HG02970 (cell line): ENCODE data around the gene HSD17B8.

Experiments used
- ATAC-seq: cut with Tn5 transposase; IDR thresholded peaks from one replicate; pipeline ENCODE4 v1.9.1; 2021; ENCODE audit warnings: mild to moderate bottlenecking, moderate library complexity, moderate number of reproducible peaks; ENCODE audit not compliant: unreplicated experiment, low FRiP score

Gene HSD17B8

DNA sequence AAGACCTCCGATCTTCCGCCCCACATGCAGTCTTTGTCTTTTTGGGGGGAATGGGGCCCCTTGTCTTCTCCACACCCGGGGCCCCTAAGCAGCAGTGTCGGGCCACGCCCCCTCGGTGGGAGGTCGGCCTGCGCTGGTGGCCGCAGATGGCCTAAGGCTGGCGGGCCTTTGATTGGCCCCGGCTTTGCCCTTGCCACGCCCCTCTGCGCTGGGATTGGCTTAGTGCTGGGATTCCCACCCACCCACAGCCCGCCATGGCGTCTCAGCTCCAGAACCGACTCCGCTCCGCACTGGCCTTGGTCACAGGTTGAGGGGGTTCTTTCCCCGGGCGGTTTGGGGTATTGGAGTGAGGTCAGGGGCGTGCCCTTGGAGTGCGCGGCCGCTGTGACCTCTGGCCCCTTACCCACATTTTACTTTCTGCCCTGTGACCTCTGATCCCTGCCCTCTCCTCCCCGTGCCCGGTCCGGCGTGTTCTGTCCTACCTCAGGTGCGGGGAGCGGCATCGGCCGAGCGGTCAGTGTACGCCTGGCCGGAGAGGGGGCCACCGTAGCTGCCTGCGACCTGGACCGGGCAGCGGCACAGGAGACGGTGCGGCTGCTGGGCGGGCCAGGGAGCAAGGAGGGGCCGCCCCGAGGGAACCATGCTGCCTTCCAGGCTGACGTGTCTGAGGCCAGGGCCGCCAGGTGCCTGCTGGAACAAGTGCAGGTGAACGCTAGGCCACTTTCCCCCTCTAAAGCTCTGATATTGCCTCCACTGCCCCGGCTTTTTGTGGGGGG, at the start of gene HSD17B8:
HSD17B8 (plus strand) TSS at position 241 of the 776 bp plus-strand sequence; CDS start at position 255, 14 bp downstream.
- no peak for ATAC-seq

DNA sequence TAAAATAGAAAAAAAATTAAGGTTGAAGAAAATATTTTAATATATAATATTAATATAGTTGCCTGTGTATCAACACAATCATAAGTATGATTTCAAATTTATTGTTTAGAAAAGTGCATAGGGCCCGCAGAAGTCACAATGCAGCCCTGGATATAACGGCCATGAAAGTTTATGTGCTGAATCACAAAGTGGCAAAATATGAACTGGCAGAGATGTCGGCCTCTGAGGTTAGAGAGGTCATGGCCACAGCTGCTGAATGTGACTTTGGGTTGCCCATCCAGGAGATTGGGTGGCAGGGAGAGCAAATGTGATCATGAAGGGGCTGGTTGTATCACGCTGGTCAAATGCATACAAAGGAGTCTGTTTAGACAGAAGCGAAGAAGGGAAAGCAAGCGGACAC, 47.9 kb upstream of the HSD17B8 start:
- ATAC-seq, result no peak

DNA sequence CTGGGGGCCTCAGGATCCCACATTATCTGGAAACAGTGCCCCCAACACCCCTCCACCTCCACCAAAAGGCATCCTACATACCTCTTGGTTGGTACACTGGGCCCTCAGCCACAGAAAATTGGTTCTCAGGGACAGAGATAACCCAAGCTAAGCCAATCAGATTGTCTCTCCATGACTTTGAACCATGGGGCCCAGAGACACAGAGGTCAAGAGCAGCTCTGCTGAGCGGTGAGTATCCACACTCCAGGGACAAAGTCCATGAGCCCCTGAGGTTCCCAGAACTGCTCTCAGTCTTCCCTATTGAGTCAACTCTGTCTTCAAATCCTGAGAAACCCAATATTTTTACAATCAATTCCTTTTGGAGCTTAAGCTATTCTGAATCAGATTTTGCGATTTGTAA, 47.5 kb upstream of the HSD17B8 start:
- no peak for ATAC-seq

DNA sequence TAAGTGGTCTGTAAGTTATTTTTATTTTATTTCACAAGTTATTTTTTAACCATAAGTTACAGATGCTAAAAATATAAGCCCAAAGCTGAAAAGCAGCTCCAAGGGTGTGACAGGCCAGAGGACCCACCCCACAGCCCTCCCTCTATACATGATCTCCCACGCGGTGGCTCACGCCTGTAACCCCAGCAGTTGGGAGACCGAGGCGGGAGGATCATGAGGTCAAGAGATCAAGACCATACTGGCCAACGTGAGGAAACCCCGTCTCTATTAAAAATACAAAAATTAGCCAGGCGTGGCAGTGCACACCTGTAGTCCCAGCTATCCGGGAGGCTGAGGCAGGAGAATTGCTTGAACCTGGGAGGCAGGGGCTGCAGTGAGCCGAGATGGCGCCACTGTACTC, 44.4 kb upstream of the HSD17B8 start:
- ATAC-seq, result no peak

DNA sequence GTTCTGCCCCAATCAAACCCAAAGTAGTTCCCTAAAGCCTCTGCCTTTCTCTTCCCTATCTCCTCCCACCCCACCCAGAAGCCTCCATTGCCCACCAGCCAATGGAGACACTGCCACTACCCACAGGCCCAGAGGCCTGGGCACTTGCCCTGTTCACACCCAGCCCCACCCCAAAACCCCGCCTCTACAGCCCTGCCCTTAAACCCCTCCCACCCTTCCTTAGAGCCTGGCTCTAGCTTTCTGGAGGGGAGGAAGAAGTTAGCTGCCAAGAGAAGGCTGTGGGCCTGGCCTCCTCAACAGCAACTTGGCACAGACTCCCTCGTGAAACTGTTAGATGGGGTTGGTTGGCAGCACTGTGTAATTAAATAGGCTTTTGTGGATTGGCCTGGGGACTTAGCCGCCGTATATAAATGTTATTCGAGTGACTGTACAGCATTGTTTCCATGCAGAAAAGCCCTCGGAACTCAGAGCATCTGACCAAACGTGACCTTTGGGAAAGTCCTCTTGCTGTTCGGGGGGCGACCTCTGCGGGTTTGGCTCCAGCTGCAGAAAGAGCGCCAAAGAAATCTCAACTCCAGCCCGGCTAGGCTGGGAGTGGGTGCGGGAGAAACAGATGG, 43.6 kb upstream of the HSD17B8 start:
- ATAC-seq, result no peak

DNA sequence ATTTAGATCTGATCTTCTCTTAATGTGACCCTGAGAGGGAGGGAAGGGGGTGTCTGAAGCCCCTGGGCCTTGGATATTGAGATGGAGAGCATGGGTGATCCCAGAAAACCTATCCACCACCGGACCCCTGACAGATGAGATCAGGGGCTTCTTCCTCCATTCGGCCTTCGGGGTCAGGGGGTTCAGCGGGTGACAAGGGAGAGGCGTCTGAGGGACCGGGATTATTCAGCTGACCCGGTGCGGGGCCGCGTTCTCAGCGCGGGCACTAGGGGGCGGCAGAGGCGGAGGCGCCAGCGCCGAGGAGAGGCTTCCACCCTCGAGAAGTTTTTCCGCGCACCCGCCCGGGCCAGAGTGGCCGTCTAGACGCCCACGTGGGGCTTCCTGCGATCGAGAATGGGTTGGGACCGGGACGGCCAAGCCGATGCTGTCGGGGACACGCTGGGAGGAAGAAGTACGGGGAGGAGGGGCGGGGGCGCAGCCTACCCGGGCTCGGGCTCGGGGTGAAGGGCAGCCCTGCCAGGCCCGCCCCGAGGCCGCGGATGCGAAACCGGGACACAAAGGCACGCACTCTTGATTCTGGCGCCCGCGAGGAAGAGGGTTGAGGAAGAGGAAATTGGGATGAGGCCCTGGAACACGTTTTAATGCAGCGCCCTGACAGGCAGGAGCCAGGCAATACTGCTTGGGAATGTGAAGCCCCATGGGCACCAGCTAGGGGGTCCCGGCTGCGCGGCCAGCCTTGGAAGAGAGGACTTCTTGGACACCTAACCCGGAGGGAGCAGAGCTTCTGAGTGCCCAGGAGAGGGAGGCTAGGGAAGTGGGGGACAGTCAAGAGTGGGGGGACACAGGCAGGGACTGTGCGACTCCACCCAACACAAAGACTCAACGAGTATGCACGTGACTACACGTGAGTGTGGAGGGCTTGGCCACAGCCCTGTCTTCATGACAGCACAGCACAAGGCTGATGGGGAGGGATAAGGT, 42.8 kb upstream of the HSD17B8 start:
- ATAC-seq, result no peak

DNA sequence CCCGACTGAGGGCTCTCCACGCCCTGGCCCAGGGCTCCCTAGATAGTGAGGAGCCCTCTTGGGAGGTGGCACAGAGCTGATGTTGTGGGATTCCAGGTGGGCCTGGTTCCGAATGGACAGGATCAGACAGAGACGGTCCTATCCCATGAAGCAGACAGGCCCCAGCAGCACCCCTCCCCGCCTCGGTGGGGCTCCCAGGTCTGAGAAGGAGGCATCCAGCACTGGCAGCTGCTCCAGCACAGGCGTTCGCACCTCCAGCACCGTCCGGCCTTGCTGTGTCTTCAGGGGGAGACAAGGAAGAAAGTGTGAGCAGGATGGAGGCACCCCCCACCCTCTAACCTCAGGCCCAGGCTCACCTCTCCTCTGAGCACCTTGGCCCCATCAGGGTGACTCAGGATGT, 40.9 kb upstream of the HSD17B8 start:
- no peak for ATAC-seq

DNA sequence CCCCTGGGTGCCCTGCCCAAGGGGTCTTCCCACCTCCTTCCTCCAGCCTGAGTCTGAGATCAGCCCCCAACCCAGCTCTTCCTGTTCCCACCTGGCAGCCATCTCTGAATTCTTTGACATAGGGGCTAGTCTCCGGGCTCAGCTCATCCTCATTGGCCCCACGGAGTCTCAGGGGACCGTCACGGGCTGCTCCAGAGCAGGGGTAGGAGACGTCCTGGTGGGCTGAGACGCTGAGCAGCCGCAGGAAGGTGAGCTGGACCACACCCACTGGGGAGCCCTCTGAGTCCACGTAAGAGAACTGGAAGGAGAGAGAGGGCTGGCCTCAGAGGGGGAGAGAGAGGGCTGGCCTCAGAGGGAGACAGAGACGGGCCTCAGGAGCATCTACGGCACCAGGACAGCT, 40.3 kb upstream of the HSD17B8 start:
- ATAC-seq, result no peak

DNA sequence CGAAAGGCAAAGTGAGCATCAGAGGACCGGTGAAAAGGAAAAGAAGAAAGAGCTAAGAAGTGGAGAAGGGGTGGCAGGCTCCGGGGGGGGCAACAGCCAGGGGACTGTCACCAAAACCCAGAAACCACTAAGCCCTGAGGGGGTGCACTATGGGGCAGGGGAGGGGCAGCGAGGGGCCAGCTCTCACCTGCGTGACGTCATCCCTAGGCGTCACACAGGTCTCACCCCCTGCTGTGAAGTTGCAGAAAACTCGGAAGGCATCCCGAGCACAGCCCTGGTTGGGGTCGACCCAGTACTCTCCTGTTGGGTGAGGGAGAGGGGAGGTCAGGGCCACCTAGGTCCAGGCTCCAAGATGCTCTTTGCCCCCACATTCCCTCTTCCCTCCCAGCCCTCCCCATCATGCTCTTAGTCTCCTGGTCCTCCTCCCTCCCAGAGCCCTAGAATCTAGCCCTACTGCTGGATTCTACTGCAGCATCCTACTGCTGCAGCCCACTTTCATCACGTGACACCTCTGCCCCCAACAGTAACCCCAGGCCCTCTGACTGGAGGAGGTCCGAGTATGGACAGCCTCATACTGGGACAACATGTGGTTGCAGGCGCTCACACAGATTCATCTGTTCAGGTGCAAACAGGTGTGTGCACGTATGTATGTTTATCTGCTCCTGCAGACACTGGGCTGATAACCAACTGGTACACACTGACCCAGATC, 39.6 kb upstream of the HSD17B8 start:
- no peak for ATAC-seq

DNA sequence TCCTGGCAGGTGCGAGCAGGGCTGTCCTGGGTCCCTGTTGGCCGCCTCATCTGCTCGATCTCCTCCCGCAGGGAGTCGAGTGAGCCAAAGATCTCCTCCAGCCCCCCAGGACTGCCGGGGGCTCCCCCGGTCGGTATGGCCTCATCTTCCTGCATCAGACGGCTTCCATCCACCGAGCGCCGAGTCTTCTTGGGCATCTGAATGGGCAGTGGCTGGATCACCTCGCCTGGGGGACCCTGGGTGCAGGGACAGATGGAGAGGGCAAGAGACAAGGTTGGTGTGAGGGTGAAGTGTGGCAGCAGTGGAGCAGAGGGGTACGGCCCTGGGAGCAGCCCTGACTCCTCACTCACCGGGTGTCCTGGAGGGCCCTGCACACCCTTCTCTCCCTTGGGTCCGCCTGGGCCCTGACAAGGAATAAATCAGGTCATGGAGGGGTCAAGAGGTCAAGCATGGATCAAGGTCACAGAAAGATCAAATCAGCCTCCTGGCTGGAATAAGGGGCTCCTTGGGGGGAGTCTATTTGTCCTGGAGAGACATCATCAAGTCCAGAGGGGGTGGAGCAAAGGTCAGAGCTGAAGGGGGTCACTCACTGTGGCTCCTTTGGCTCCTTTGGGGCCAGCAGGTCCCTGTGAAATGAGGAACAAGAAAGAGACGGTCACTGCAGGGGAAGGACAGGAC, 38.7 kb upstream of the HSD17B8 start:
- ATAC-seq, result no peak

DNA sequence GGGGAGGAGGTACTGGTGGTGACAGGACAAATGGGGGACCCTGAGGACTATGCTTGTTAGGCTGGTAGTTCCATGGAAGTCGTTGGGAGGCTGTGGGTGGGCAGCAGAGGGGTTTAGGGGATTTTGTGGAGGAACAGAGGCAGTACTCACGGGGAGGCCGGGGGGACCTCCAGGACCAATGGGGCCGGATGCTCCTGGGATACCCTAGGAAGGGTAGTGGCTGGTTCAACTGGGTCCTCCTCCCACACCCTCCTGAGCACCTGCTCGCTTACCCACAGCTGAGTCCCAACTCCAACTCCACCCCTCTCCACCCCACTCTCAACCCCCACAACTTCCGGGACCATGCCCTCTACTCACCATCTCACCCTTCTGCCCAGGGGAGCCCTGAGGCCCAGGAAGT, 38.1 kb upstream of the HSD17B8 start:
- no peak for ATAC-seq

DNA sequence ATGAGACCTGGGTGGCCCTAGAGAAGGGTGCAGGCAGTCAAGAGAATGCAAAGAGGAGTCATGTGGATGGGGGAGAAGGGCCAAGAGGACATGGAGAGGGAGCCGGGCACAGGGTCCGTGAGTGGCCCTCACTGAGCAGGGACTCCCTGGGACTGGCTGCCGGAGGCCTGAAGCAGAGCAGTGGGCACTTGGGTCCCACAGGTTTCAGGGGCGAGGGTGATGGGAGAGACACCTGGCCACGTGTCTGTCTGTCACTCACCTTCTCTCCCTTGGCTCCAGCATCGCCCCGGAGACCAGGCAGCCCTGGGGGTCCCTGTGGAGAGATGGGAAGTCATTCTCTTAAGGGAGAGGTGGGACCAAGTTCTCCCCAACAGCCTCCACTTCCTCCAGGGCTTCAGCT, 37.6 kb upstream of the HSD17B8 start:
- no peak for ATAC-seq

DNA sequence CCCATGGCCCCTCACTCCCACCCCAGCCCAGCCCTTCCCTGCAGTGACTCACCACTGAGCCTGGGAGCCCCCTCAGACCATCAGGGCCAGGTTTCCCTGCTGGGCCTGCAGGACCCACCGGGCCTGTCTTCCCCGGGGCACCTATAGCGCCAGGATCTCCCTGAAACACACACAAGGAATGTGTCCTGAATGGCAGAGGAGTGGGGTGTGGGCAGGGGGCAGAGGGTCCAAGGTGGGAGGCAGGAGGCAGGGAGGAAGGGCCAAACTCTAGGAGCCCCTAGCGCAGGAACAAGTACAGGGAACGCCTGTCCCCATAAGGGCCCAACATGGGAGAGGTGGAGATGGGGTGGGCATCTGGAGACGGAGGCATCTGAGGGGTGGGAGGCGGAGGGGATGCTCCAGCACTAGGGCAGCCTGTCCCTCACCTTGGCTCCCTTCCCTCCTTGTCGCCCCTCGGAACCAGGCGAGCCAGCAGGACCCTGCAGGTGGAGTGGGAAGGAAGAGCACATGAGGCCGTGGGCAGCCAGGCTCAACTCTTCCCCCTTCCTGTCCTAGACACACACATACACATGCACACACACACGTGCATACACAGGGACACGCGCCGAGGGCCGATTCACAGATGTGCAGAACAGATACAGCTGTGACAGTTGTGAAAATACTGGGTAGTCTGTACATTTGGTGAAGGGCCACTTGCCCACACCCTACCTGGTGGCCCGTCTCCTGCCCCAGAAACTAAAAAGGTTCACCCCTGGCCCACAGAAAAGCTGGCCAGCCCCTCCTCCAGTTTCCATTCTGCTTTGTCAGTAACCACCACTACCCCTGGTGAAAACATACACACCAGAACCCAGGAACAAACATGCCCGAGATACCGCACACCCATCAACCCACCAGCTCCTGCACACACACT, 36.8 kb upstream of the HSD17B8 start:
- no peak for ATAC-seq

DNA sequence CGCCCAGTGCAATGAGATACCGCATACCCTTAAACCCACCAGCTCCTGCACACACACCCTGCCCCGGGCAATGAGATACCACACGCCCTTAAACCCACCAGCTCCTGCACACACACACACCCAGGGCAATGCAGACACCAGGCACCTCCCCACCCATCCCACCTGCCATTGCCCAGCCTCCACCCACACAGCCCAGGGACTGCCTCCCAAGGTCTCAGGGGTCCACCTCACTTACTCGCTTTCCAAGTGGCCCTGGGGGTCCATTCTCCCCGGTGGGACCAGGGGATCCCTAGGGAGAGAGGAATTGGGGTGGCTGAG, 36.2 kb upstream of the HSD17B8 start:
- no peak for ATAC-seq

DNA sequence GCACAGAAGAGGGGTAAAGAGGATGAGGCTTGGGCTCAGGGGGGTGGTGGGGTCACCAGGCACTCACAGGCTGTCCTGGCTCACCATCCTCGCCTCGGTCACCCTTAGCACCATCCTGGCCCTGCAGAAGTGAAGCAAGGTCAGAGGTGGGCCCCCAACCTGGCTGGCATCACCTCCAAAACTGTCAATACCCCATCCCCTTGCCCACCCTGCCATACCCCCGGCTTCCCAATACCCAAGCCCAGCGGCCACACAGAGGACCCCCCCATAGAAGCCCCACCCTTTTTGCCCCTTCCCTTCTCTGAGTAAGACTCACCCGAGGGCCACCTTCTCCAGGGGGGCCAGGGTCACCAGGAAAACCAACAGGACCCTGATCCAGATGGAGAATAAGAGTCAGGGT, 35.8 kb upstream of the HSD17B8 start:
- no peak for ATAC-seq

DNA sequence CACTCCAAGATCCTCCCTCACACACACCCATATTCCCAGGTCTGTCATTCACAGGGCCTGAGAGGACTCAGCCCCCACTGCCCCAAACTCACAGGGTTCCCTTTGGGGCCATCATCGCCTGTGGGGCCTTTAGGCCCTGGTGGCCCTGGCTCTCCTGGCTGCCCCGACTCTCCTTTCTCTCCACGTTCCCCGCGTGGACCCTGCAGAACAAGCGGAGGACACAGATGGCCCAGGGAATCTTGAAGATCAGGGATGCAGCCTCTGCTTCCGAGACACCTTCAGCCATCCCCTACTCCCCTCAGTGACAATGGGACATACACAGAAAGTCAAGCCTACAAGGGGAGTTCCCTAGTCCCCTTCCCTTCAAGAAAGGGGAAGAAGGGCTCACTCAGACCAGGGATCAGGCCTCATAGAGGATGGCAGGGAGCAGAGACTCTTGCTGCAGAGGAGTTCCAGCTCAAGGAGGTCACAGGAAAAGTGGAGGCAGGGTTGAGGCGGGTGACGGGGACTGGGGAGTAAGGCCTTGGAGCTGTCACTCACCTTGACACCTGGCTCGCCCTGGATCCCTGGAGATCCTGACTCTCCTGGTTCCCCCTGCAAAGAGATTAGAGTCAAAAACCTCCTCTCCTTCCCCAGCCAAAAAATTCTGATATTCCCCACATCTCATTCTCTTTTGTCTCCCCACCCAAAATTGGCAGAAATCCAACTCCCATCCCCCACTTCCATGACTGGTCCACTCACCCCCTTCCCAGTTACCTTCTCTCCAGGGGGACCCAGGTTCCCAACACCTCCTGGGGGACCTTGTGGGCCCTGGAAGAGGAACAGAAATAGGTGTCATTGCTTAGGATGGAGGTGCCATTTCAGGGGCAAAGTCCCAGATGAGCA, 34.9 kb upstream of the HSD17B8 start:
- ATAC-seq, result no peak

DNA sequence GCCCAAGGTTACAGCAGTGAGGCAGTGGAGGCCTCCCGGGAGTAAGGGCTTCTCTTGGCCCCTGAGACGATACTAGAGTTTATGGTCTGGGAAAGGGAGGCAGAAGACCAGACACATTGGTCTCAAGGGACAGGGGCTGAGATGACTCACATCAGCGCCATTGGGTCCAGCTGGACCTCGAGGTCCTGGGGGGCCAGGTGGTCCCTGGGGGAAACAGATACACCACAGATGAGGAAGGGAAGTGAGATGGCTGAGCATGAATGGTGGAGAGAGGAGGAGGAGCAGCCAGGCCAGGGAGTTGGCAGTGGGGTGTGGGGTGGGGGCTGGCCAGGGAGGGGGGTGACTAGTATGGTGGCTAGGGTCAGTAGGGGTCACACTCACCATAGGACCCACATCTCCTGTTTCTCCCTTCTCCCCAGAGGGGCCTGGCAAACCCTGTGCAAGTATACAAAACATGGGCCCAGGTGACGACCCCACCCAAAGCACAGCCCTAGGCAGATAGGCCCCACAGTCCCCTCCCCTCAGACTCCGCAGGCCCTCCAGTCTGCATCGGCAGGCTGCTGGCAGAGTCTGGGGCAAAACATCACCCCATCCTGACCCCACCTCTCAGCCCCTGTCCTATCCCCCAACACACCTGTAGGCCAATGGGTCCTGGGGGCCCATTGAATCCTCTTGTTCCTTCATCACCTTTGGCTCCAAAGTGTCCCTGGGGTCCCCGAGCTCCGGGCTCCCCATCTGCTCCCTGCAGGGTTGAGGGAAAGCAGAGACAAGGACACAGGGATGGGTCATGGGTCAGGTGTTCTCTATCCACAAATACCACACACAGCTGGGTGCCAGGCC, 34.1 kb upstream of the HSD17B8 start:
- no peak for ATAC-seq
